HG02763 (cell line): ENCODE data around the gene NFATC3.
A peak's percentile ranks its signal among the peaks of the same experiment; 100 is the strongest.

Experiments
- ATAC-seq: cut with Tn5 transposase; IDR thresholded peaks from one replicate; pipeline ENCODE4 v1.9.1; 2021; ENCODE audit warnings: mild to moderate bottlenecking, moderate library complexity; ENCODE audit not compliant: unreplicated experiment

The NFATC3 gene

DNA sequence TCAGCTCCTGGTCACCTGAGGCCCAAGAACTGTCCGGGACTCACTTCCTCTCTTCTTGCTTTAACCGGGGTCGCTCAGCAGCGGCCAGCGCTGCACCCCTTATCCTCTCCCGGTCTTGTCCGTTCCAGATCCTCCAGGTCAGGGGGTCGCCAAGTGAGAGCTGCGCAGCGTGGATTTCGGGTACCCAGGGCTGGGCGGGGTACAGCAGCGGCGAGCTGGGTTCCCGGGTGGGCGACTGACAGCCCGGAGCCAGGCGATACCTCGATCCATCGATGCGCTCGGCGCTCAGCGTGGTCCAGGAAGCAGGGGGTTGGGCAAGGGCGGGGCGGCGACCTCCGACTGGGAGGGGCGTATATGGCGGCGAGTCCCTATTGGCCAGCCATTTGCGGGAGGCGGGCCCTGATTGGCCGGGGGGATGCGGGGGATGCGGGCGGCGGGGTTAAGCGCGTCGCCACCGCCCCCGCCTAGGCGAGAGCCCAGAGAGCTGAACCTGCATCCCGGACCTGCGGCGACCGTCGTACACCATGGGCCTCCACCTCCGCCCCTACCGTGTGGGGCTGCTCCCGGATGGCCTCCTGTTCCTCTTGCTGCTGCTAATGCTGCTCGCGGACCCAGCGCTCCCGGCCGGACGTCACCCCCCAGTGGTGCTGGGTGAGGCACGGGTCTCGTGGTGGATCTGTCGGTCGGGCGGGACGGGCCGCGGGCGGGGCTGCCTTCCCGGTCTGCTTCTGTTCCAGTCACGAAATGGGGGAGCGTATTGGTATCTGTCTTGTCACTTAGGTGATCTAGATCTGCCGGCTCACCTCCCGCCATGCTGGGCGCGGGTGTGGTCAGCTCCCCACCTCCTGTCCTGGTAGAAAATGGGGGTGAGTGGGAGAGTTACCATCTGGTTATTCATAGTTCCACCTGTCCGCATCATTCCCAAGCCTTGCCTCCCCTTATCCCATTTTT lies 160.0 kb downstream of the NFATC3 start, which contains the start of gene PLA2G15:
Gene PLA2G15 (plus strand): TSS at position 471 of the 951 bp plus-strand sequence. CDS start 54 bp downstream, at position 525.
- ATAC-seq: peak; percentile 83

DNA sequence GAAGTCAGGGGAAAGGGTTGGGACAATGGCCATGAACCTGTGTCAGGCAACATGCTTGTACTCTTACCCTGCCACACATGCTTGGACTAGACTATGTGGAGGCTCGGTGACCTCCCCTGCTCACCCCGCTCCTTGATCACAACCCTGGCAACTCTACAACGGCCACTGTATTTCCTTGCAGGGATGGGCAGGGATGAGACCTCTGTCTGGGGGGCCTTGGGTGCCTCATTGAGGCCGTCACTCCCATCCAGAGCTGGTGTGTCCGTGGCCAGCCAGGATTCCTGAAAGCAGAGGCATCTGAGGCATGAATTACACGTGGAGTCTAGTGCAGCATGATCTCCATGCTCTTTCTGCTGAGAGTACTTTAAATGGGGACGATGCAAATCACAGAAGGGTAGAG lies 161.0 kb downstream of the NFATC3 start:
- no peak for ATAC-seq

DNA sequence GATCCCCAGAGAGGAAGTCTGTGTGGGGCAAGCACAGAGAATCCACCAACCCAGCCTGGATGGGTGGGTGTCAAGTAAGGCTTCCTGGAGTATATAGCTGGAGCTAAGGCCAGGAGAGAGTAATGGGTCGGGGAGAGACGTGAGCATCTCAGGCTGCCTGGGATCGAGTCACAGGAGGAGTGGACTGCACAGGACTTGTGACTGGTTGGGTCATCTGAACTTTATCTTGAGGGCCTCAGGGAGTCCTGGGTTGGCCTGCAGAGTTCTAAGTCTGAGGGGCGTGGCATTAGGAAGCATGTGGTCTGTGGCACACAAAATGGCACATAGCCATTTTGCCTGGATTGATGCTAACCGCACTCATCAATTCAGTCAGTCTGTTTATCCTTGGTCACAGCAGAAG lies 161.5 kb downstream of the NFATC3 start:
- ATAC-seq: no peak

DNA sequence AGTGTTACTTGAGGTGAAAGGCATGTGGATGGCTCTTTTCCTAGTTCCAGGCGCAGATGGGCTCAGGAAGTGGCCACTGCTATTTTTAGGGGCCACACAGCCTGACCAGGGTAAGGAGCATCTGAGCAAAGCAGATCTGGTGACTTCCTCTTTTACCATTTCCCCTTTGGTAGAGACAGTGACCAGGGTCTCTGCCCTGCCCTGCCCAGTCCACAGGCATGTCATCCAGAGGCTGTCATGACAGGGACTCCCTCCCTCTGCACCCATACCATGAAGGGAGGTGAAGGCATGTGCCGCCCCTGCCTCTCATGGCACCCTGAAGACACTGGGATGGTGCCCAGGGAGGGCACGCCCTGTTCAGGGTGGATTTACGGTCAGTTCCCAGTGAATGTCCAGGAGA lies 162.2 kb downstream of the NFATC3 start:
- ATAC-seq: no peak

DNA sequence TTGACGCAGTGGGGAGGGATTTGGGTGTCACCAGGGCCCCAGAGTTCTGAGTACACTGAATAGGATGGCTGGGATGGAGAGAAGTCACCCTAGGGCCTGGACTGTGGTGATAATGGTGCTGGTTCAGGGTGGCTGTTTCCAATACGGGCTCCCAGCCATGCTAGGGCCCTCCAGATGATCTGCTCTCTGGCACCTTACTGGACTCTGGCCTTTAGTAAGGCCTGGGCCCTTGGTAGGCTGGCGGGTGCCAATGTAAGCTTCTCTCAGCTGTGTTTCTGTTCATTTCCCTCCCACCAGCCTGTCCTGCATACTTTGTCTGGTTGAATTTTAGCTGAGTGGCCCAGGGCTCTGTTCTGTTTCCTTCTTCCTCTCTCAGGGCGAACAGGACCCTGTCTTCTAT lies 162.8 kb downstream of the NFATC3 start:
- ATAC-seq: no peak

DNA sequence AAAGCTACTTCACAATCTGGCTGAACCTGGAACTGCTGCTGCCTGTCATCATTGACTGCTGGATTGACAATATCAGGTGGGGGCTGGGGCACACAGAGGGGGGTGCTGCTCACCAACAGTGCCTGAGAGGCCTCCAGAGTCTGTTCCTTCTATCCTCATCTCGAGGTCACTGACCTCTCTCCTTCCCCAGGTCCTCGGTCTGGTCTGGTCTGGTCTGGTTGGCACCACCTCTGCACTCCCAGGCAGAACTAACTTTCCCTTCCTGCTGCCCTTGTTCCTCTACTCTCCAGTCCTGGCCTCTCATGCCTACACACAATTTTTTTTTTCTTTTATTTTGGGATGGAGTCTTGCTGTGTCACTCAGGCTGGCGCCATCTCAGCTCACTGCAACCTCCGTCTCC lies 164.2 kb downstream of the NFATC3 start:
- no peak for ATAC-seq

DNA sequence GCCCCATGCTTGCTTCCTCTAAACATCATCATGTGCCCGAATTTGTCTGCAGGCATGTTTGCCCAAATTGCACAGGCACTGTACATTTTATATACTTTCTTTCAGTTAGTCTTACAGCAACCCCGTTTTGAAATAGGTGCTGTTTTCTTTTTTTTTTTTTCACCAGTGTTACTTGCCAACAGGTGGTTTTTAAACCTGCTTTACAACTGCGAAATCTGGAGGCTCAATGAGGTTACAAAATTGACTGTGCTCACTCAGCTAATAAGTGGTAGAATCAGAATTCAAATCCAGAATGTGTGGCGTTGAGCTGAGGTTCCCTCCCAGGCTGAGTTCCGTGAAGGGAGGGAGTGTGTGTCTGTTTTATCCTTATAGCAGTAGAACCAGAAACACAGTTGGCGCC lies 165.8 kb downstream of the NFATC3 start:
- ATAC-seq: no peak

DNA sequence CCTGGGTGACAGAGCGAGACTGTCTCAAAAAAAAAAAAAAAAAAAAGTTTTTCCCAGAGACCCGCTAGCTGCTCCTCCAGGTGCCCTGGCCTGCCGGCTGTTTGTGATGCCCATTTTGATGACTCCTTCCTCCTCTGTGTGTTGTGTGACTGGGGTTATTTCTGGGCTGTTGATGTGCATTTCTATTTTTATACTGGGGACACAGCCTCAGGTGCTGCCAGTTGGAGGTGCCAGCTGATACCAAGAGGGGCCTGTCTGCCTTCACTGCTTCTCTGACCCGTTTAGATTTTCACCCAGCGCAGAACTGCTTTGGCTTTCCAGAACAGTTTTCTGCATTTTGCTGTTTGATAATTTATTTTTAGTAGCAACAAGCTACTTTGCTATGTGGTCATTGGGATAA lies 166.7 kb downstream of the NFATC3 start:
- no peak for ATAC-seq

DNA sequence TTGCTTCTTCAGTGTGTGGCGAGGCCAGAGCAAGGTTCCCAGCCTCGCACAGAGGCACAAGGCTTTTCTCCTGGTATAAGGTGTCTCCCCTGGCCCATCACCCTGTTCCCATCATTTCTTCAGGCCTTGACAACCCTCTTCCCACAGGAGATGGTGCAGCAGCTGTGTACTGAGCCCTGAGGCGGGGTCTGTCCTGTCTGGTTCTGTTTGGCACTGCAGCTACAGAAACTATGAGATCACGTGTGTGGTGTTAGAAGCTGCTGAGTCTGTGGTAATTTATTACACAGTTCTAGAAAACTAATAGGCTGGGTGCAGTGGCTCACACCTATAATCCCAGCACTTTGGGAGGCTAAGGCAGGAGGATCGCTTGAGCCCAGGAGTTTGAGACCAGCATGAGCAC lies 167.2 kb downstream of the NFATC3 start:
- ATAC-seq: no peak

DNA sequence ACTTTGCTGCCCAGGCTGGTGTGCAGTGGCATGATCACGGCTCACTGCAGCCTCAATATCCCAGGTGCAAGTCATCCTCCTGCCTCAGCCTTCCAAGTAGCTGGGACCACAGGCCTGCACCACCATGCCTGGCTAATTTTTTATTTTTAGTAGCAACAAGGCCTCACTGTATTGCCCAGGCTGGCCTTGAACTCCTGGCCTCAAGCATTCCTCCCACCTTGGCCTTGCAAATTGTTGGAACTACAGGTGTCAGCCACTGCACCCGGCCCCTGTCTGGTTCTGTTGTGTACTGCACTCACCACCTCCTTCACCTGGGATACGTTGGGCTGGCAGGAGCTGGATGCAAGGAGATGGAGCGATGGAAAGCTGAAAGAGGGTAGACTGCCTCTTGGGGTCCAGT lies 168.6 kb downstream of the NFATC3 start:
- ATAC-seq: no peak

DNA sequence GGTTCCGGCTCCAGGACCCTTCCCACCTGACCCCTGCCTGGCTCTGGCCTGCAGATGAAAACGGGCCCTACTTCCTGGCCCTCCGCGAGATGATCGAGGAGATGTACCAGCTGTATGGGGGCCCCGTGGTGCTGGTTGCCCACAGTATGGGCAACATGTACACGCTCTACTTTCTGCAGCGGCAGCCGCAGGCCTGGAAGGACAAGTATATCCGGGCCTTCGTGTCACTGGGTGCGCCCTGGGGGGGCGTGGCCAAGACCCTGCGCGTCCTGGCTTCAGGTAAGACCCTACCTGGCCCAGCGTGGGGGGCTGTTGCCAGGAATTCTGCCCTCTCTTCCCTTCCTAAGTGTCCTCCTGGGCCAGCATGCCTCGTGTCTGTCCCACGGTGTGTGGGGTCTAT lies 170.5 kb downstream of the NFATC3 start:
- ATAC-seq: no peak

DNA sequence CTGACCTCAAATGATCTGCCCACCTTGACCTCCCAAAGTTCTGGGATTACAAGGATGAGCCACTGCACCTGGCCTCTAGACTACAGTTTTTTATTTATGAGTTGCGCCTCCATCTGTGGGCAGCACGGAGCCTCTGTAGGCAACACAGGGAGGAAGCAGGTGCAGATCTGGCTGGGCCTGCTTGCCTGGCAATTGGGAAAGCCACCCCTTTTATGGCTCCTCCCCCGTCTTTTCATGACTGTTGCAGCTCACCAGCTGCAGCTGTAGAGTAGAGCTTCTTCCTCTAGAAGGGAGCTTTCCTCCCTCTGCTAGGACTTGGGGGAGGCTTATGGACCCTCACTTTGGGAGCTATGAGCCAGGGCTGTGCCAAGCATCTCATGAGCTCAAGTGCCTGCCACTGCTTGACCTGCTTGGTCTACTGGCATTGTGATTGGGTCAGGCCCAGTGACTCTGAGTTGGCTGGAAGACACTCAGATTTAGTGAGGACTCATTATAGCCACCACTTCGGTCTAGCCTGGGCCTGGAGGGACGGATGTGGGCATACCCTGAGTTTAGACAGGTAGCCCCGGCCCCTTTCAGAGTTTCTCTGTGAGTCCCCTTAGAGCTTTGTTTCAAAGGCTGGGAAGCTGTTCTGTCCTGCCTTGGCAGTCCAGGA lies 172.2 kb downstream of the NFATC3 start:
- ATAC-seq: peak; percentile 43

DNA sequence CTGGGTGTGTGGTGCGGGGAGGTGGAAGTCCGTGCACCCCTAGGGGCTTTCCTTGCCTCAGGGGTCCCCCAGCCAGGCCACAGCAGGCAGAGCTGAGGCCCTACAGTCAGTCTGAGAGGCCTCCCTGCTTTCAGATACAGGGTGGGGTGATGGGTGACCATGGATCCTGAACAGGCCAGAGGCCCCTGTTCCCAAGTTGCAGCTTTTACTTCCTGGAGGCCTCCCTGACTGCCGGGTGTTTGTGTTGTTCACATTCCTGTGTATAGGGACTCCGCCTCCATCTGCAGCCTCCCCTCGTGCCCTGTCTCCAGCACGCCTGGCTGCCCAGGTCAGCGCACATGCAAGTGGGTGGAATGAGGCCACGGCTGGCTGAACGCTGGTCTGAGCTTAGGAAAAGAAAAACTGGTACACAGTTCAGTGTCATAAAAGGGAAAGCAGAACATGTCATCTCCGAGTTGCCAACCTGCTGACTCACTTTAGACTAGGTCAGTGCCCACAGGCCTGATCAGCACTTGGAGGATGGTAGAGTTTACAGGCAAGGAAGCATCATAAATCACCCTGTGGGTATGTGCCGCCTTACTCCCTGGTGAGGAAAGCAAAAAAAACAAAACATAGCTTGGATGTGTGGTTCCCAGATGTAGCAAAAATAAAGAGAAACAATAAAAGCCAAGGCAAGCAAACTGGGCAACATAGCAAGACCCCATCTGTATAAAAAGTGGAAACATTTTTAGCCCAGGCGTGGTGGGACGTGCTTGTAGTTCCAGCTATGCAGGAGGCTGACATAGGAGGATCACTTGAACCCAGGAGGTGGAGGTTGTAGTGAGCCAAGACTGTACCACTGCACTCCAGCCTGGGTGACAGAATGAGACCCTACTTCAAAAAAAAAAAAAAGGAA lies 173.0 kb downstream of the NFATC3 start:
- peak; percentile 2 for ATAC-seq

DNA sequence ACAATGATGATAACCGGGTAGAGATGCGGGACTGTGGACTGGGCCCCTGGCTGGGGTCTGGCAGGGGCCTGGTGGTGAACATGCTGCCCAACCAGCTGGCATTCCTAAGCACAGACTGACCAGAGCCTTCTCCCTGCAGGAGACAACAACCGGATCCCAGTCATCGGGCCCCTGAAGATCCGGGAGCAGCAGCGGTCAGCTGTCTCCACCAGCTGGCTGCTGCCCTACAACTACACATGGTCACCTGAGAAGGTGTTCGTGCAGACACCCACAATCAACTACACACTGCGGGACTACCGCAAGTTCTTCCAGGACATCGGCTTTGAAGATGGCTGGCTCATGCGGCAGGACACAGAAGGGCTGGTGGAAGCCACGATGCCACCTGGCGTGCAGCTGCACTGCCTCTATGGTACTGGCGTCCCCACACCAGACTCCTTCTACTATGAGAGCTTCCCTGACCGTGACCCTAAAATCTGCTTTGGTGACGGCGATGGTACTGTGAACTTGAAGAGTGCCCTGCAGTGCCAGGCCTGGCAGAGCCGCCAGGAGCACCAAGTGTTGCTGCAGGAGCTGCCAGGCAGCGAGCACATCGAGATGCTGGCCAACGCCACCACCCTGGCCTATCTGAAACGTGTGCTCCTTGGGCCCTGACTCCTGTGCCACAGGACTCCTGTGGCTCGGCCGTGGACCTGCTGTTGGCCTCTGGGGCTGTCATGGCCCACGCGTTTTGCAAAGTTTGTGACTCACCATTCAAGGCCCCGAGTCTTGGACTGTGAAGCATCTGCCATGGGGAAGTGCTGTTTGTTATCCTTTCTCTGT lies 174.0 kb downstream of the NFATC3 start:
- no peak for ATAC-seq

DNA sequence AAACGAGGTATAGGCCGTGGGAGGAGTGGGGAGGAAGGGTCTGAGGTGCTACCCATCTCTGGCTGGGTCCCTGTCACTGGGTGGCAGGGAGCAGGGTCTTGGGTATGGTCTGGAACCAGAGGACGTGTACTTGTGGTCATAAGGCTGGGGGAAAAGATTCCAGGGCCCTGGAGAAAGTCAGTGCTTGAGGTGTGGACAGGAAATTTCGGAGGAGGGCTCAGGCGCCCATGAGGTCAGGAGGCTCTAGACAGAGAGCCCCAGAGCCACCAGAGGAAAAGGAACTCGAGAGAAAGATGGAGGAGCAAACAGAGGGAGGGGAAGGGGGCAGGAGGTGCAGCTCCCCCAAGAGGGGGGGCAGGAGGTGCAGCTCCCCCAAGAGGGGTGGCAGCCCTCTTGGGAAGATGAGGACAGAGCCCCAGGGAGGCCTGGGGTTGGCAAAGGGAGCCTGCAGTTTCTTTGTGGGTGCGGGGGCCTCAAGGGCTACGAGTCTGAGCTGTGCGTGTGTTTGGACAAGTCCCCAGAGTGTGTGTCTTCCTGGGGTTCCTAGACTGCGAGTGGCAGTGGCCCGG lies 178.5 kb downstream of the NFATC3 start:
- ATAC-seq: peak; percentile 1

DNA sequence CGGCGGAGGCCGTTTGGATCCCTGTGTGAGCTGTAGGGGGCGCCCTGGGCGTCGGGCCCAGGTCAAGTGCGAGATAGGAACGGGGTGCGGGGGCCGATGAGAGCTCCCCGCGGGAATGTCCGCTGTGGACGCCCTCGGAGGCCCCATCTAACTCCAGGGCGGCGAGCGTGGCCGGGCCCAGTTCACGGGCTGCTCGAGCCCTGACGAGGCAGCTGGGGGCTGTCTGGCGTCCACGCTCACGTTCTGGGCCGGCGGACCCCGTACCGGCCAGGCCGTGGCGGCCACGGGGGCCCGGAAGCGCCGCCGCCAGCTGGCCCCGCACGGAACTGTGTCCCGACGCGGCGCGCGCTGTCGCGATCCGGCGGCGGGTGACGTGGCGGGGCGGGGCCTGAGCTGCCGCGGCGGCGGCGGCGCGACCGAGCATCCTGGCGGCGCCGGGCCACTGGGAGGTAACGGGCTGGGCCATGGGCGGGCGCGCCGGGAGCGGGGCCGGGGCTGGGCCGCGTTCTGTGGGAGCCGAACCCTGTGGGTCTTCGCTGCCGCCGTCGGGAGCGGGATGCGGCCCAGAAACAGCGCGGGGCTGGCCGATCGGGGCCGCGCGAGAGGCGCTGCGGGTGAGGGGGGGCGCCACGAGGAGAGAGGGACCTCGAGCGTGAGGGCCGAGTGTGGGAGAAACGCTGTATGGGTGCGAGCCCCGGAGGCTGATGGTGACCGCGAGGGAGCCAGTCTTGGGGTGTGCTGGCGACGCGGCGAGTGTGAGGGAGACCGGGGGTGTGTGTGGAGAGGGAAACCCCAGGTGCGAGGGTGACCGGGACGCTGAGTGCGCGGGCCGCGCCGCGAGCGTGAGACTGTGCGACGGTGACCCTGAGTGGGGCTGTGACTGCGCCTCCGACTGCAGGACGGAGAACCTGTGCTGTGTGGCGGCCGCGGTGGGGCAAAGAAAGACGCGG lies 179.2 kb downstream of the NFATC3 start, which contains the start of gene SLC7A6:
Gene SLC7A6 (plus strand): TSS at position 399 of the 950 bp plus-strand sequence. CDS start 10,201 bp downstream, outside the sequence.
- peak; percentile 70 for ATAC-seq

DNA sequence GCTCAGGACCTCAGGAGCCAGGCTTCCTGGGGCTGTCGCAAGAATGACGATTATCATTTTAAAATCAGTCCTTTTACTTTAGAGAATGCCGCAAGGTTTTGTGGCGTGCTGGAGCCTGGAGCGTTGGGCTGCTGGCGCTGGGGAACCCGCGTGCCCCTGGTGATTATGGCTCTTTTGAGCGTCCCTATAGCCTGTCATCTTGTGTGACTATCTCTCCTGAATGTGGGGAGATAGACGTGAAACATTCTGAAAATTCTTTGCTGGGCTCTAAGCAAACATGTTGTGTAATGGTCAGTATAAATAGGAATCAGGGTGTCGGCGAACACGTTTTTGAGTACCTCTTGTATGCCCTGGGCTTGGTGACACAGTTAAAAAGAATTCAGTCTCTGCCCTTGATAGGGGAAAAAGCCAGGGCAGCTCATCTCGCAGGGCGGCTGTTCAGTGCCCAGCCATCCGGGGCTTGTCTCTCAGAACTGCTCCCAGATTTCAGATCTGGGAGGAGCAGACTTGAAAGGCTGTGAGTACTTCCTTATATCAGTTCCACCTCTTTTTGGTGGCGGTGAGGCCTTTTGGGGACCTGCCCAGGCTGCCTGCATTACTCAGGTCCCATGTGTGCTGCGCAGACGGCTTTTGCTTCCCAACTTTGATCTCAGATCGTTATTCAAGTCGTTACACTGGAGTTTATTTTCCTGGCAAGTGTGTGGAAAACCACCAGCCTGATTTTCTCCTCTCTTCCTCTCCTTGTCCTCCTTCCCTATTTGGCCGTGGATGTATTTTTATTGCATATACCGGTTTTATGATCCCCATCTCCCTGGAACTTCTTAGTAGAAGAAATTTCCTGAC lies 180.1 kb downstream of the NFATC3 start:
- ATAC-seq: no peak
